Measurements from ENCODE around the gene ANKRD7. TPM values are rescaled to one million over a fixed set of nuclear protein-coding genes. Genes with fewer than 3 reads are reported as not detected.

Gene ANKRD7
- 1.3 and 1.6 TPM in 2 replicates for polyA plus RNA-seq (2014; cell fraction: cytosol; rRNA removed)
- polyA plus RNA-seq (2014; cell fraction: nucleus; rRNA removed), result 2.5 and 3.5 TPM in 2 replicates

- DNase-seq (ENCODE audit: low spot score), result no peak
These were observed at the start of gene ANKRD7 for GRCh38 chr7:118224521-118224920. Gene ANKRD7 (plus strand): TSS chr7:118224704. CDS start chr7:118224831, 127 bp downstream.

GRCh38 chr7:118175740-118176139, 48.8 kb upstream of the ANKRD7 start:
- DNase-seq (ENCODE audit: low spot score), result no peak

GRCh38 chr7:118179191-118179590, 45.3 kb upstream of the ANKRD7 start:
- DNase-seq (ENCODE audit: low spot score), result no peak

- no peak for DNase-seq (ENCODE audit: low spot score)
These were observed 41.7 kb upstream of the ANKRD7 start for GRCh38 chr7:118182593-118183427.

GRCh38 chr7:118183428-118183785, 41.1 kb upstream of the ANKRD7 start:
- no peak for DNase-seq (ENCODE audit: low spot score)

- DNase-seq (ENCODE audit: low spot score), result peak; percentile 98
These were observed 40.5 kb upstream of the ANKRD7 start, which contains the start of gene LSM8 for GRCh38 chr7:118183786-118184564. Gene LSM8 (plus strand): TSS chr7:118184164. CDS start chr7:118184224, 60 bp downstream.

GRCh38 chr7:118184565-118184940, 40.0 kb upstream of the ANKRD7 start:
- no peak for DNase-seq (ENCODE audit: low spot score)

- DNase-seq (ENCODE audit: low spot score), result no peak
These were observed 39.2 kb upstream of the ANKRD7 start for GRCh38 chr7:118185163-118185860.

- no peak for DNase-seq (ENCODE audit: low spot score)
These were observed 38.0 kb upstream of the ANKRD7 start for GRCh38 chr7:118186501-118186900.

GRCh38 chr7:118194571-118194970, 29.9 kb upstream of the ANKRD7 start:
- no peak for DNase-seq (ENCODE audit: low spot score)

GRCh38 chr7:118195837-118196474, 28.5 kb upstream of the ANKRD7 start:
- DNase-seq (ENCODE audit: low spot score), result peak; percentile 55

GRCh38 chr7:118202061-118202460, 22.4 kb upstream of the ANKRD7 start:
- DNase-seq (ENCODE audit: low spot score), result no peak

GRCh38 chr7:118214051-118214832, 10.3 kb upstream of the ANKRD7 start:
- DNase-seq (ENCODE audit: low spot score), result peak; percentile 96

GRCh38 chr7:118214833-118215182, 9.7 kb upstream of the ANKRD7 start:
- DNase-seq (ENCODE audit: low spot score), result no peak

GRCh38 chr7:118217210-118217619, 7.3 kb upstream of the ANKRD7 start:
- no peak for DNase-seq (ENCODE audit: low spot score)

- no peak for DNase-seq (ENCODE audit: low spot score)
These were observed 5.9 kb upstream of the ANKRD7 start for GRCh38 chr7:118218413-118219156.

GRCh38 chr7:118219157-118219512, 5.4 kb upstream of the ANKRD7 start:
- DNase-seq (ENCODE audit: low spot score), result no peak

- DNase-seq (ENCODE audit: low spot score), result no peak
These were observed 3.9 kb upstream of the ANKRD7 start for GRCh38 chr7:118220583-118220982.

GRCh38 chr7:118222591-118222990, 1.9 kb upstream of the ANKRD7 start:
- no peak for DNase-seq (ENCODE audit: low spot score)

GRCh38 chr7:118232837-118233236, 8.3 kb downstream of the ANKRD7 start:
- DNase-seq (ENCODE audit: low spot score), result no peak

Data from SK-N-DZ (cell line).